Kasumi-1 (cell line): ENCODE data around the gene PTBP1.

ENCODE experiments used
- DNase-seq, 2 experiments: peaks; one replicate each; lab custom pipeline; 2025; lab: John Stamatoyannopoulos, UW

The PTBP1 gene

DNA sequence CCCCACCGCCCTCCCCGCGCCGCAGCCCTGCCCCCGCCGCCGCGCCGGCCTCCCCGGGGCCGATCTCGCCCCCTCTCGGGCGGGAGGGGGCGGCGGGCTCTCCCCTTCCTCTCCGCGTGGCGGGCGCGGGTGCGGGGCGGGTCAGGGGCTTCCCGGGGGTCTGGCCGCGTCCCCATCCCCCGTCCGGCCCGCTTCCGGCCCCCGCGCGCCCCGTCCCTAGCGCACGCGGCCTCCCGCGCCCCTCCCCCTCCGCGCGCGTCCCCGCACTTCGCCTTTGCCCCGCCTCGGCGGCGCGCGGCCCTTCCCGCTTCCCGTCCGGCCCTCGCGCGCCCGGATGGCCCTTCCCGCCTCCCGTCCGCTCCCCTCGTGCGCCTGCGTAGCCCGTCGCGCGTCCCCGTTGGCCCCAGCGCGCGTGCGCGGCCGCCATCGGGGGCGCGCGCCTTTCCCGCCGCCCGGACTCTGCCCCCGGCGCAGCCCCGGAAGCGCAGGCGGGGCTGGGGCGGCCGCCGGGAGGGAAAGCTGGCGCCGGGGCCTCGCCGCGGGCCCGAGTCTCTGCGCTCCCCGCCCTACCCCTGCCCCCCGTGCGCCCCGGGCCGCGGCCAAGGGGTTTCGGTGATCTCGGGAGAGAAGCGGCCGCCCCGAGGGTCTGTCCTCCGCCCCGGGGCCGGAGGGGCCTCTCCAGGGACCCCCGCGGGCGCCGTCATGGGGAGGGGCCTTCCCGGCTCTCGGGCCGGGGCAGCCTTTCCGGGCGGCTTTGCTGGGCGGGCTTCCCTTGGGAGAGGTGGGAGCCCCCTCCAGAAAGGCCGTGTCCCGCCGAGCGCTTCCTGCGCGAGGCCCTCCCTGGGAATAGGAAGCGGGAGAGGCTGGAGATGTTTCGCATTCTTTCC is 519 bp downstream of the PTBP1 start:
- DNase-seq = peak; percentile 68 to 72

DNA sequence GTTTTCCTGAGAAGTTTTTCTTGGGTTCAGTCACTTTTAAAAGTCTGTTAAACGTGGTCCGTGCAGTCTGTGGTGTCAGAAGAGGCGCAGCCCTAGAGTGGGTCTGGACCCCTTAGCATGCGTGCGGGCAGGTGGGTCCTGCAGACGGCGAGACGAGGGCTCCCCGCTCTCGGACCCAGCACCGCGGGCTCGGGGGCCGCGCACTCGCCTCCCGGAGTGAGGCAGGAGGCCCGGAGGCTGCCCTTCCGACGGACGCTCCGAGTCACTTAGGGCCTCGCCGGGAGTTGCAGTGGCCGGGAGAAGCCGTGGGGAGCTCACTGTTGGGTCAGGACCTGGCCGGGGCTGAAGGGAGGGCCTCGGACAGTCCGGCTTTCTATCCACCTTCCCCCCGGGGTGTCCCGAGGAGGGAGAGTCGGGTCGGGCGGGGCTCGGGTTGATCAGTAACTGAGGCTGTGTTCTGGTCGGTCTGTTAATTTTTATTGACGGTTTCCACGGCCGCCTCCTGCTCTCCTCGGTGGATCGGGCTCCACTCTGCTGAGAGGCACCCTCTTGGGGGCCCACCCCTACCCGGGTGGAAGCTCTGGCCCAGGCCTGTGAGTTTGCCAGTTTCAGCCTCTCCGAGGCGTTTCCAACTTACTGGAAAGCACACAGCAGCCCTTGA is 1.3 kb downstream of the PTBP1 start:
- DNase-seq = no peak

DNA sequence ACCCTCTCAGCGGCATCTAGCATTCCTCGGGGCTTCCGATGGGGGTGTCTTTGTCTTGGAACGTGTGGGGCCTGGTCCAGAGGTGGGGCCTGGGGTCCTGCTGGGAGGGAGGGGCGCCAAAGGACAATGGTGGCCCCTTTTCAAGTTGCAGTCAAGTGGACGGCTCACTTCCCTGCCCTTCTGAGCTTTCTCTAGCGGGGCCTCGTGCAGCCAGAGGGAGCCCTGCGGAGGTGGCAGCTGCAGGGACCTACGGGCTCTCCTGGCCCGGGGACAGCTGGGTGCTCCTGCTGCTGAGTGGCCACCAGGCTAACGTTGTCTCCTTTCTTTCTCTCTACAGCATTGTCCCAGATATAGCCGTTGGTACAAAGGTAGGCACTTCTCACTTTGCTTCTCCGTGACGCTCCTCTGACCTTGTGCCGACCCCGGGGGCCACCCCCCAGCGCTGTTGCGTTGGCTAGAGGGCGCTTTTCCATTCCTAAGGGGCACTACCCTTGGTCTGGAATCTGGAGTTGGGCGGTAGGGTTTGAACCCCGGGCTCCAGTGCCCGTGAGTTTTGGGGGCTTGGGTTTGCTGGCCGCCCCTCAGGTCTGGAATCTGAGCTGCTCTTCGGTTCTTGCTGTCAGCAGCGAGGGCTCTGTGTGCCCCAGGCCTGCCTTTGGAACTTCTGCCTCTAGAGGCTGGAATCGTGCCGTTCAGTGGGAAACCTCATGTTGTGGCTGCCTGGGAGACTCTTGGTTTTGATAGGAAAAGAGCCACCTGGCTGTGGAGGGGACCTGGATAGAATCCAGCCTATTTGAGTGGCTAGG is 2.0 kb downstream of the PTBP1 start:
- peak in 1 of 2 experiments; percentile 24 for DNase-seq

DNA sequence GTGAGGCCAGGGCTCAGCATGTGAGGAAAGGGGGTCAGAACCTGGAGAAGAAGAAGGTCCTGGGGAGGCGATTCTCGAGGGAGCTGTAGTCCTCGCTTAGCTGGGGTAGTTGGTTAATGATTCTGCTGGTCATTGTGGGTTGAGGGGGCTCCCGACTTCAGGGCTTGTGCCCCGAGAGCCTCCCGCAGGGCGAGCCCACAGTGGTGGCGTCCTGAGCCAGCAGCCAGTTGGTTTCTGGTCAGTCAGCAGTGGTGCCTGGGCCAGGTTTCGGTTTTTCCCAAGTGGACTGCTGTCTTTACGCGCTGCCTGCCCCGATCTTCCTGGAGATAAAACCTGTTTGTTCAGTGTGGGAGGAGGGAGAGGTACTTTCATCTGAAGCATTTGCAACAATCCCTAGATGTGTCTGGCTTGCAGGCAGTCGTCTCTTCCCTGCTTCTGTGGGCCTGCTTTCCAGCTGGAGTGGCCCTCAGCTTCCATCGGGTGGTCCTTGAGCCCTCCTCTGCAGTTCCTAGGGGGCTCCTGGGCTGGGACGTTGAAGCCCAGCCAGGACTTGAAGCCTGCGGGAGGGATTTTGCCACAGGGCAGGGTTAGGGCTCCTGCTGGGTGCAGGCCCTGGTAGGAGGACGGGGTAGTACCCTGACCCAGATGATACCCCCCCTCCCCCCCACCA is 3.2 kb downstream of the PTBP1 start:
- DNase-seq = no peak

DNA sequence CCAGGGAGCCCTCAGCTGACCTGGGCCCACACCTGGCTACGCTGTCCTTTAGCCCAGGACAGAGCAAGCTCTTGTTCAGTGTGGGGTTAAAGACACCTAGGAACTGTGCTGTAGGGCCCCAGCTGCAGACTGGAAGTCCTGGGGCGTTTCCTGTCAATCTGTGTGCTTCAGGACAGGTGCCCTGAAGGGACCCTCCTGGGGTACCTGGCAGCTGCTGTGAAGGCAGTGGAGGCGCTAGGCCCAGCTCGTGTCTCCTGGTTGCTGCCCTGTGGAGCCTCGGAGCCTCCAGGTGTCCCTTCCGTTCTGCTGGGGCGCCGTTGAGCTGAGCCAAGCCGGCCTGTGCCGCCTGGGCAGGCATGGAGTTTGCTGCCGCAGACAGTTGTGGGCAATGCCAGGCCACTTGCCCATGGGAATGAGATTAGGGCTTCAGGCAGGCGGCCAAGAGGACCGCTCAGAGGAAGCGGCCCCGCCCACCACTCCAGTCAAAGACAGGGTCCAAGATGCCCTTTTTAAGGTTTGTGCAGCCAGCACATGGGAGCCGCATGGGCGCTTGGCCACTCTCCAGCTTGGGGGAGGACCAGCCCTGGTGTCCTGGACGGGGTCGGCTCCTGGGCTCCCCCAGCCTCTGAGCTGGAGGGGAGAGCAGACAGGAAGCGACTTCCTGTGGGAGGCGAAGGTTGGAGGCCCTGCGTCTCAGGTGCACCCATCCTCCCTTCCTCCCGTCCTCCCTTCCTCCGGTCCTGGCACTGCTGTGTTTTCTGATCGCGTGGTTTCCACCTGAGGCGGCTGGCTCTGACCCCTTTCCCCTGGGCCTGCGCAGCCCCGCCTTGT is 4.0 kb downstream of the PTBP1 start:
- no peak for DNase-seq

DNA sequence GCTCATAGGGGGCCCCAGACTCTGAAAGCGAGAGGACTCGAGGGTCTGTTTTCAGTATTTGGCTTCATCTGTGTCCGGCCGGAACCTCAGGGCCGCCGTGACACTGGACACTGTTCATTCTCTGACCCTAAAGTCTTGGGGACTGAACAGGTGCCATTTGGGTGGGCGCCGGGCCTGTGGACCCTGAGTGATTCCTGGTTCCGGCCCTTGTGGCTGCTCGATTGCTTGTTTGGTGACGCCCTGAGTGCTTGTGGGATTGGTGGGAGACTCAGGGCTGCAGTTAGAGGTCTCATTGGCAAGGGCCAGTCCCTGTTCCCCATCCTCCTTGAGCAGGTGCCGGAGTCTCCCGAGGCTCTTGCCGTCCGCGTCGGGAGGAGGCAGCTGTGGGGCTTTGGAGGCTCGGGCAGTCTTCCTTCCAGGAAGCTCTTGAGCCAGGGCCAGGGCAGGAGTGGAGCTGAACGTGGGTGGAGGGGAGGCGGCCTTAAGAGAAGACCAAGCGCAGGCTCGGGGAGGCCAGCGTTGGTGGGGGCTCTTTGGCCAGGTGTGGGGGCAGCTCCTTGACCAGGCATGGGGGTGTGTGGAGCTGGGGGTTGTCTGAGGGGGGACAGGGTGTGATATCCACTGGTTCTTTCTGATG is 4.7 kb downstream of the PTBP1 start:
- no peak for DNase-seq

DNA sequence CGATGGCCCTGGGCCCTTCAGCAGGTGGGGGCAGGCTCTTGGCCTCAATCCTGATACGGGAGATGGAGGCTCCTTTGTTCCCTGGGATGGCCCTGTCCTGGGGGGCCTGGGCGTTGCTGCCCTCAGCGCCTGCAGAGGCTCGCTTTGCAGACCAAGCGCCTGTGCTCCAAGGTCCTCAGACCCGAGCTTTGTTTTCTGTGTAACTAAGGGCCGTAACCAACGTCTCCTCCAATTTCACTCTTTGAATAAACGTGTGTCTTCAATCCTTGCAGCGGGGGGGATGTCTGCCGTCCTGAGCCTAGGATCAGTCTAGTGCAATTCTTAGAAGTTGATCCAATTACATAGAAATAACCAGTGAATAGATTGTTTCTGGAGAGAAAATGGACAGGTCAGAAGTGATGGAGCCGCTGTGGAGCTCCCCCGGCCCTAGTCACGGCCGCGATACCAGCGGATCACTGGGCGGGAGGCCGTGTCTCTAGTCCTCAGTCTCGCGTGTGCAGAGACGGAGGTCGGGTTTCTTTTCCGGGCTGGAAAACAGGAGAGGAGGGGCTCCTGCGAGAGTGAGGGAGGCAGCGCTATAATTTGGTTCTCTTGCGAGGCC is 5.3 kb downstream of the PTBP1 start:
- no peak for DNase-seq

DNA sequence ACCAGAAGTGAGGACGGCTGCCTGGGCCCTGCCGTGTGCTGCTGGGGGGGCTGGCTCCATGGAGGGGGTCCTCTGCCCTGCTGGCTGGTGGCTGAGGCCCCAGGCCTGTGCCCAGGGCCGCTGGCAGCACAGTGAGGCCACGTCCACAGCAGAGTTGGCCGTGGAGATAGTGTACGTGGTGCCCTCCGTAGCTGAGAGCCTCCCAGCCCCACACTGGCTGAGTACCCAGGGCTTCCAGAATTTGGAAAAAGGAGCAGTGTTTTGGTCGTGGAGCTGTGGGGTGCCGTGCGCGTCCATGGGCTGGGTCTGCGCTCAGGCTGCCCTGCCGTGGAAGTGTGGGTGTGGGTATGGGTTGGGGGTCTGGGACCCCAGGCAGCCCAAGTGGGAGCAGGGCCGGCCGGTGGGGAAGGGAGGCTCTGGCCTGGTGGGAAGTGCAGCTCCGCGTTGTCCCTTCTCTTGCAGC is 5.9 kb downstream of the PTBP1 start:
- DNase-seq = no peak

DNA sequence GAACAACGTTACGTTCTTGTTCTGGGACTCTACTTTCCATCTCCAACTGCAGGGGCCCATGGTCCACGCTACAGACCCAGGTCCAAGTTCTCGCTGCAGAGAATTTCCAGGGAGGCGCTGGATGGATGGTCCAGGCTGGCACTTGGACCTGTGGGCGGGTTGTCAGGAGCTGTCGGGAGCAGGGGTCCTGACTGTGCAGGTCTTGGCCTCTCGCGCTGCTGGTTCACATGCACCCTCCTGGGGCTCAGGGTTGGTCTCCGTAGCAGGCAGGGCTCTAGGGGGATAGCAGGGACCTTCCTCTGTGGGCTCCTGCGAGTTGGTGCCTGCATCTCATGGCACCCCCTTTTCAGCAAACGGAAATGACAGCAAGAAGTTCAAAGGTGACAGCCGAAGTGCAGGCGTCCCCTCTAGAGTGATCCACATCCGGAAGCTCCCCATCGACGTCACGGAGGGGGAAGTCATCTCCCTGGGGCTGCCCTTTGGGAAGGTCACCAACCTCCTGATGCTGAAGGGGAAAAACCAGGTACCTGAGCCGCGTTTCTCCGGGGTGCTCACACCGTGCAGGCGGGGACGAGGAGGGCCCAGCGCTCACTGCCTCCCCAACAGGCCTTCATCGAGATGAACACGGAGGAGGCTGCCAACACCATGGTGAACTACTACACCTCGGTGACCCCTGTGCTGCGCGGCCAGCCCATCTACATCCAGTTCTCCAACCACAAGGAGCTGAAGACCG is 6.6 kb downstream of the PTBP1 start:
- no peak for DNase-seq

DNA sequence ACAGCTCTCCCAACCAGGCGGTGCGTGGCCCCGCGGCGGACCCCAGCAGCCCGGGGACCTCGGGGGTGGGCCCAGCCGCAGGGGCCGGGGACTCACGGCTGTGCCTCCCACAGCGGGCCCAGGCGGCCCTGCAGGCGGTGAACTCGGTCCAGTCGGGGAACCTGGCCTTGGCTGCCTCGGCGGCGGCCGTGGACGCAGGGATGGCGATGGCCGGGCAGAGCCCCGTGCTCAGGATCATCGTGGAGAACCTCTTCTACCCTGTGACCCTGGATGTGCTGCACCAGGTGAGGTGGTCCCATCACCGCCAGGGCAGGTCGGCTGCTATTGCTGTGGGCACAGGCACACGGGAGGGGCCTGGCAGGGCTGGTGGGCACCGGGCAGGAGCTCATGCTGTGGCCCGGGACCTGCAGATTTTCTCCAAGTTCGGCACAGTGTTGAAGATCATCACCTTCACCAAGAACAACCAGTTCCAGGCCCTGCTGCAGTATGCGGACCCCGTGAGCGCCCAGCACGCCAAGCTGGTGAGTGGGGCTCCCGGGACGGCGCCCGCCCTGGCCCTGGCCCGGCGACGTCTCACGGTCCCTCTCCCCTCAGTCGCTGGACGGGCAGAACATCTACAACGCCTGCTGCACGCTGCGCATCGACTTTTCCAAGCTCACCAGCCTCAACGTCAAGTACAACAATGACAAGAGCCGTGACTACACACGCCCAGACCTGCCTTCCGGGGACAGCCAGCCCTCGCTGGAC is 7.3 kb downstream of the PTBP1 start:
- DNase-seq = no peak

DNA sequence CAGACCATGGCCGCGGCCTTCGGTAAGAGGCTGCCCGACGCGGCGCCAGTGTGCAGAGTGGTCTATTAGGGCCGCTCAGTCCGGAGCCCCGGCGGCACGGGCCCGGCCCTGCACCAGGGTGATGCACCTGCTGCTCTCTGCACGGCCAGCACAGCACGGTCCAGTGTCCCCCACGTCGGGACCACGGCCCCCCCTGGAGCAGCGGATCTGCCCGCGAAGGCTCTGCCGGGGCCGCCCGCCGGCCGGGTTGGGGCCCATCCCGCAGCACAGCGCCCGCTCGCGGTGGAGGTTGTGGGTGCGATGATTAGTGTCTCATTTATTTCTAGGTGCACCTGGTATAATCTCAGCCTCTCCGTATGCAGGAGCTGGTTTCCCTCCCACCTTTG is 7.9 kb downstream of the PTBP1 start:
- DNase-seq = no peak

DNA sequence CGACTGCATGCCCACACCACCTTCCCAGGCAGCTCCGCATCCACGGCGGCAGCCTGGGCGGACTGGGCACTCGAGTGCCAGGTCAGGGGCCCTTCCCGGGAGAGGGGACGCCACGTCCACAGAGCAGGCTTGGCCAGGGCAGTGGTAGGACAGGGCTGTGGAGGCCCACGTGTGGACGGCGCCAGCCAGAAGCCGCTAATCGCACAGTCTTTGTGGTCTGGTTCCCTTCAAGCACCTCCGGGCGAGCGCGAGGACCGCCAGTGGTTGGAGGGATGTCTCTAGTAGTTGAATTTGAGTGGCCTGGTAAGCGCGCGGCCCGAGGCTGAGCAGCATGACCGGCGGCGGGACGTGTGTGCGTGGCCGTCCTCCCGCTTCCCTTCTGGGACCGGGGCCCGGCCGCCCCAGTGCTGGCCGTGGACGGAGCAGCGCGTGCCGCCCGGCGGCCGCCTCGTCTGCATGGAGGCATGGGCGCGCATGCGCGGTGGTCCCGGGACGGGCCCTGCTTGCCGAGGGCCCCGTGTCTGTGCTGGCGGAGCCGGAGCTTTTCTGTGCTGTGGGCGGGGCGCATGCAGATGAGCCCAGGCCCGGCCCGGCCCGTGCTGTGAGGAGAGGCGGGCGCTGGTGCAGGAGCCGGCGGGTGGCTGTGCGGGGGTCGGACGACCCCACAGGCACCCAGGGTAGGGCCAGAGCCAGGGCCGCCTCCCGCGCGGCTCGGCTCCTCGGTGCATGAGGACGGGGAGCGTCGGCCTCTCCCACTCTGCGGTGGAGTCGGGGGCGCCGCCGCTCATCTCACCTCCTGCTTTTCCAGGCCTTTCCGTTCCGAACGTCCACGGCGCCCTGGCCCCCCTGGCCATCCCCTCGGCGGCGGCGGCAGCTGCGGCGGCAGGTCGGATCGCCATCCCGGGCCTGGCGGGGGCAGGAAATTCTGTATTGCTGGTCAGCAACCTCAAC is 8.6 kb downstream of the PTBP1 start:
- no peak for DNase-seq

DNA sequence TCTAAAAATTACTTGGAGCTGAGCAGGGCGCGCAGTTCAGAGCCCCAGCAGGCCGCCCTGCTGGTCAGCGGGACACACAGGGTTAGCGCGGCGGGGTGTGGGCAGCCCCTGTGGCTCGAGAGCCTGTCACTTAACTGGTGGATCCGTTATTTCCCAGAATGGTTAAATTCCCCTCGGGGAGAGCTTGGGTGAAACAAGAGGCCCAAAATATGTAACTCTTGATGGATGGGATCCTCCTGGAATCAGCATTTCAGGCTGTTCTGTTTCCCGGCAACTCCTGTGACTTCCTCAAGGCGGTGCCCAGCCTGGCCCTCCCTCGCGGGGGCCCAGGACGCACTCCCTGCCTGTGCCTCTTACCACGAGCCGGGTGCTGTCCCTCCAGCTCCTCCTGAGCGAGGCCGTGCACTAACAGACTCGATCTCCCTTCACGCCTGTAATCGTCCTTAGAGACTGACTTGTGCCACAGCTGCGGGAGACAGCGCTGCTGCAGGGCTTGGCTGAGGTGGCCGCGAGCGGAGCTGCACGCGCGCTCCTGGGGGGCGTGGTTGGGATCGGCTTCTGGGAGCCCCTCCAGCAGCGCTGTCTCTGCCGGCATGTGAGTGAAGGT is 9.7 kb downstream of the PTBP1 start:
- no peak for DNase-seq

DNA sequence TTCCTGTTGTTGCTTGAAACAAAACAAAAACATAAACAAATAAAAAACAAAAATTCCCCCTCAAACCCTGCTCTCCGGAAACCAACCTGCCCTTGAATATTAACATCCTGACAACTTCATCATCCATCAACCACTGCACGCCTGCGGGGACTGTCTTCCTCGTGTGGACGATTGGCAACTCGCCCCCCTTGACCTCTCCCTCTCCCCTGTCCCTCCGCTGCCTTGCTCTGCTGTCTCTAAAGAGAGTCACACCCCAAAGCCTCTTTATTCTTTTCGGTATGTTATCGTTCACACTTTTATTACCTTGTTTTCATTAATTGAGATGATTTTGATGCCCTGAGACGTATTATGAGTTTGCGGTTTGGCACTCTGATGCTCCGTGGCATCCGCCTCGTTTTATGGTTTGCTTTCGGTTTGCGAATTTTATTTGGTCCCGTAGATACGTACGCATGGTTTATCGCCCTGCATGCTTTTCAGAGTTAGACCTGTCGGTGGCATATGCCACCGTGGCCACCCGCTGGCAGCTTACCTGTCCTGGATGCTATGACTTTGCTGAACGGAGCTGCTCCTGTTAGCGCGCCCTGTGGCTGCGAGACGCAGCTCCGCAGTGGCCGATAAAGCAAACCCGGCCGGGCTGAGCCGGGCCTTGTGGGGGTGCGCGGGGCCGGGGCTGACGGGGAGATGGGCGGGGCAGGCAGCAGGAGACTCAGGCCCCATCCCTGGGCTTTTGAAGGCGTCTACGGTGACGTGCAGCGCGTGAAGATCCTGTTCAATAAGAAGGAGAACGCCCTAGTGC is 10.6 kb downstream of the PTBP1 start:
- no peak for DNase-seq

DNA sequence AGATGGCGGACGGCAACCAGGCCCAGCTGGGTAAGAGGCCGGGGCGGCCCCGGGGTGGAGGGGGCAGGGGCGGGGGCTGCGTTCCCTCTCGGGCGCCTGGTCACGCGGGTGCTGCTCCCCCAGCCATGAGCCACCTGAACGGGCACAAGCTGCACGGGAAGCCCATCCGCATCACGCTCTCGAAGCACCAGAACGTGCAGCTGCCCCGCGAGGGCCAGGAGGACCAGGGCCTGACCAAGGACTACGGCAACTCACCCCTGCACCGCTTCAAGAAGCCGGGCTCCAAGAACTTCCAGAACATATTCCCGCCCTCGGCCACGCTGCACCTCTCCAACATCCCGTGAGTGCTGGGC is 11.1 kb downstream of the PTBP1 start:
- no peak for DNase-seq

DNA sequence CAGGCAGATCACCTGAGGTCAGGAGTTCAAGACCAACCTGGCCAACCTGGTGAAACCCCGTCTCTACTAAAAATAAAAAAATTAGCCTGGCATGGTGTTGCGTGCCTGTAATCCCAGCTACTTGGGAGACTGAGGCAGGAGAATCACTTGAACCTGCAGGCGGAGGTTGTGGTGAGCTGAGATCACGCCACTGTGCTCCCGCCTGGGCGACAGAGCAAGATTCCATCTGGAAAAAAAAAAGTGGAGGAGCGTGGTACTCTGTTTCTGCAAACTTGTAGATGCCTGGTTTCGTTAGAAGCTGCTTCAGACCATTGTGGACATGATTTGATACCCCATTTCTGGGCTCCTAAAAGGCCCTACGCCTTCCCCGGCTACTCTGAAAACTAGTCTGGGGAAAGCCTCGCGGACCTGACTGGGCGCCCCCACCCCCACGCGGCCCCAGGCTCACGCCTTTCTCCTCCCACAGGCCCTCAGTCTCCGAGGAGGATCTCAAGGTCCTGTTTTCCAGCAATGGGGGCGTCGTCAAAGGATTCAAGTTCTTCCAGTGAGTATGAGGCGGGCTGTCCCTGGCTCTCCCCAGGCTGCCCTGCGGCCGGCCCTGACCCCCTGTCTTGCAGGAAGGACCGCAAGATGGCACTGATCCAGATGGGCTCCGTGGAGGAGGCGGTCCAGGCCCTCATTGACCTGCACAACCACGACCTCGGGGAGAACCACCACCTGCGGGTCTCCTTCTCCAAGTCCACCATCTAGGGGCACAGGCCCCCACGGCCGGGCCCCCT is 13.0 kb downstream of the PTBP1 start:
- DNase-seq = no peak
